ENCODE data around the gene IGFBP7.

GRCh38 chr4:57154926-57155325, 44.7 kb upstream of the IGFBP7 start:
- TF ChIP-seq CTCF (conservative IDR thresholded peaks at IDR 0.05; ENCODE audit: low read length): no peak
- no peak for TF ChIP-seq EZH2phosphoT487 (IDR thresholded peaks at IDR 0.05; ENCODE audit: borderline replicate concordance)
